H9 (cell line): ENCODE measurements around the gene RASGRF1. TPM values are rescaled to one million over a fixed set of nuclear protein-coding genes. Genes with fewer than 3 reads are reported as not detected.

Source experiments
- DNase-seq: peaks from one replicate; pipeline ENCODE4 v3.0.0-alpha.2; 2017
- H2AFZ ChIP-seq: one replicate; pipeline ENCODE4 v1.6.1; 2013; ENCODE audit warnings: mild to moderate bottlenecking, low read length, control low read depth, moderate library complexity
- H2AK5ac ChIP-seq: 2 replicates; pipeline ENCODE4 v1.6.1; 2013; ENCODE audit warnings: low read length, control low read depth, mixed read lengths; ENCODE audit not compliant: insufficient read length
- H2BK120ac ChIP-seq: one replicate; pipeline ENCODE4 v1.6.1; 2013; ENCODE audit warnings: low read depth, mild to moderate bottlenecking, low read length, control low read depth, inconsistent platforms; ENCODE audit not compliant: poor library complexity, severe bottlenecking
- H2BK12ac ChIP-seq: 2 replicates; pipeline ENCODE4 v1.6.1; 2013; ENCODE audit warnings: low read length, control low read depth, mixed read lengths, low read depth; ENCODE audit not compliant: insufficient read length
- H2BK15ac ChIP-seq: 2 replicates; pipeline ENCODE4 v1.6.1; 2013; ENCODE audit warnings: low read depth, low read length, control low read depth
- H2BK20ac ChIP-seq: one replicate; pipeline ENCODE4 v1.6.1; 2013; ENCODE audit warnings: low read depth, mild to moderate bottlenecking, low read length, control low read depth, inconsistent platforms; ENCODE audit not compliant: poor library complexity, severe bottlenecking
- H2BK5ac ChIP-seq: 2 replicates; pipeline ENCODE4 v1.6.1; 2013; ENCODE audit warnings: low read length, control low read depth, mixed read lengths; ENCODE audit not compliant: insufficient read length
- H3K14ac ChIP-seq: 2 replicates; pipeline ENCODE4 v1.6.1; 2013; ENCODE audit warnings: low read length, control low read depth; ENCODE audit not compliant: insufficient read depth
- H3K18ac ChIP-seq: 2 replicates; pipeline ENCODE4 v1.6.1; 2013; ENCODE audit warnings: low read depth, mild to moderate bottlenecking, mixed read lengths, low read length, control low read depth; ENCODE audit not compliant: insufficient read length
- H3K23ac ChIP-seq: 2 replicates; pipeline ENCODE4 v1.6.1; 2013; ENCODE audit warnings: low read length, control low read depth, mixed read lengths, low read depth; ENCODE audit not compliant: insufficient read length
- H3K23me2 ChIP-seq: 2 replicates; pipeline ENCODE4 v1.6.1; 2013; ENCODE audit warnings: low read depth, mild to moderate bottlenecking, mixed read lengths, low read length, control low read depth; ENCODE audit not compliant: insufficient read length, poor library complexity, severe bottlenecking
- H3K27ac ChIP-seq: 2 replicates; pipeline ENCODE4 v1.5.1; 2013; ENCODE audit warnings: low read length, control low read depth, mixed read lengths, low read depth; ENCODE audit not compliant: insufficient read length
- H3K27me3 ChIP-seq: 2 replicates; pipeline ENCODE4 v1.6.1; 2013; ENCODE audit warnings: low read length, control low read depth, inconsistent platforms; ENCODE audit not compliant: insufficient read depth
- H3K4ac ChIP-seq: 2 replicates; pipeline ENCODE4 v1.6.1; 2013; ENCODE audit warnings: low read depth, mild to moderate bottlenecking, control low read depth, inconsistent platforms, low read length, moderate library complexity
- H3K4me1 ChIP-seq: 2 replicates; pipeline ENCODE4 v1.6.1; 2013; ENCODE audit warnings: low read length, control low read depth, inconsistent platforms; ENCODE audit not compliant: insufficient read depth
- H3K4me2 ChIP-seq: 2 replicates; pipeline ENCODE4 v1.6.1; 2013; ENCODE audit warnings: low read length, control low read depth, mixed read lengths; ENCODE audit not compliant: insufficient read length, insufficient read depth
- H3K56ac ChIP-seq: 2 replicates; pipeline ENCODE4 v1.6.1; 2013; ENCODE audit warnings: low read depth, mild to moderate bottlenecking, mixed read lengths, low read length, control low read depth; ENCODE audit not compliant: insufficient read length
- H3K79me1 ChIP-seq: 2 replicates; pipeline ENCODE4 v1.6.1; 2013; ENCODE audit warnings: low read depth, mild to moderate bottlenecking, moderate library complexity, low read length, control low read depth, inconsistent platforms; ENCODE audit not compliant: insufficient read depth, poor library complexity, severe bottlenecking
- H3K79me2 ChIP-seq: 2 replicates; pipeline ENCODE4 v1.6.1; 2013; ENCODE audit warnings: low read length, control low read depth, inconsistent platforms; ENCODE audit not compliant: insufficient read depth
- H3K9ac ChIP-seq: 2 replicates; pipeline ENCODE4 v1.6.1; 2013; ENCODE audit warnings: low read length, control low read depth, mixed read lengths; ENCODE audit not compliant: insufficient read length; ENCODE audit errors: extremely low read depth
- H3K9me3 ChIP-seq: one replicate; pipeline ENCODE4 v1.6.1; 2013; ENCODE audit warnings: low read depth, low read length, inconsistent platforms; ENCODE audit not compliant: control insufficient read depth
- H3T11ph ChIP-seq: one replicate; pipeline ENCODE4 v1.6.1; 2013; ENCODE audit warnings: mild to moderate bottlenecking, low read length, control low read depth, inconsistent platforms
- H4K20me1 ChIP-seq: one replicate; pipeline ENCODE4 v1.6.1; 2013; ENCODE audit not compliant: control insufficient read depth, insufficient read length, insufficient read depth
- H4K5ac ChIP-seq: 2 replicates; pipeline ENCODE4 v1.6.1; 2013; ENCODE audit warnings: low read depth, mild to moderate bottlenecking, mixed read lengths, low read length, control low read depth; ENCODE audit not compliant: insufficient read length
- H4K8ac ChIP-seq: replicated peaks from 2 replicates; pipeline ENCODE4 v1.6.1; 2013; ENCODE audit warnings: low read length, control low read depth, mixed read lengths, low read depth; ENCODE audit not compliant: insufficient read length
- H4K91ac ChIP-seq: 2 replicates; pipeline ENCODE4 v1.6.1; 2013; ENCODE audit warnings: low read depth, mild to moderate bottlenecking, moderate library complexity, mixed read lengths, low read length, control low read depth; ENCODE audit not compliant: insufficient read length
- H3K27ac Mint-ChIP-seq, 3 experiments: 2 replicates in 2 of 3; 3 replicates in 1 of 3; pipeline ENCODE4 v1.8.0; 2020 to 2021; ENCODE audit warnings: mixed read lengths in 3 of 3, mild to moderate bottlenecking in 1 of 3, moderate library complexity in 1 of 3
- H3K27me3 Mint-ChIP-seq: 2 replicates; pipeline ENCODE4 v1.8.0; 2021; ENCODE audit warnings: low read depth, mild to moderate bottlenecking, moderate library complexity, mixed read lengths
- H3K36me3 Mint-ChIP-seq, 3 experiments: 2 replicates in 2 of 3; 3 replicates in 1 of 3; pipeline ENCODE4 v1.8.0; 2020 to 2021; ENCODE audit warnings: low read depth in 3 of 3, mixed read lengths in 3 of 3; ENCODE audit not compliant: insufficient read depth in 1 of 3
- H3K4me1 Mint-ChIP-seq, 2 experiments: 2 replicates each; pipeline ENCODE4 v1.8.0; 2020; ENCODE audit warnings: mixed read lengths in 2 of 2
- H3K4me3 Mint-ChIP-seq, 2 experiments: 2 replicates in 1 of 2; 3 replicates in 1 of 2; pipeline ENCODE4 v1.8.0; 2020 to 2021; ENCODE audit warnings: mild to moderate bottlenecking in 2 of 2, mixed read lengths in 2 of 2, moderate library complexity in 1 of 2
- H3K9me3 Mint-ChIP-seq, 2 experiments: 2 replicates in 1 of 2; 3 replicates in 1 of 2; pipeline ENCODE4 v1.8.0; 2020; ENCODE audit warnings: mild to moderate bottlenecking in 2 of 2, mixed read lengths in 2 of 2, moderate library complexity in 1 of 2
- CTCF ChIP-seq: fragments of 200-600 bp; sonication (generic); conservative IDR thresholded peaks from 3 replicates; pipeline ENCODE4 v1.8.0; 2021; ENCODE audit warnings: antibody characterized with exemption, mild to moderate bottlenecking
- WGBS: extraction: QIAGEN DNeasy Blood & Tissue Kit; methylation state at CpG from one replicate; pipeline ENCODE4 v1.1.7; 2013; ENCODE audit warnings: missing lambda C conversion rate, low lambda C conversion rate, mixed read lengths; ENCODE audit not compliant: insufficient read length; ENCODE audit errors: extremely low coverage; 5-methylcytosine and 5-hydroxymethylcytosine counted together
- total RNA-seq: library from RNA; stranded (reverse); gene quantifications from 2 replicates; pipeline ENCODE4 v1.2.1, GENCODE V29; 2021

The RASGRF1 gene
- total RNA-seq, 1 experiment from 2014 or later = 0.48 TPM

DNA sequence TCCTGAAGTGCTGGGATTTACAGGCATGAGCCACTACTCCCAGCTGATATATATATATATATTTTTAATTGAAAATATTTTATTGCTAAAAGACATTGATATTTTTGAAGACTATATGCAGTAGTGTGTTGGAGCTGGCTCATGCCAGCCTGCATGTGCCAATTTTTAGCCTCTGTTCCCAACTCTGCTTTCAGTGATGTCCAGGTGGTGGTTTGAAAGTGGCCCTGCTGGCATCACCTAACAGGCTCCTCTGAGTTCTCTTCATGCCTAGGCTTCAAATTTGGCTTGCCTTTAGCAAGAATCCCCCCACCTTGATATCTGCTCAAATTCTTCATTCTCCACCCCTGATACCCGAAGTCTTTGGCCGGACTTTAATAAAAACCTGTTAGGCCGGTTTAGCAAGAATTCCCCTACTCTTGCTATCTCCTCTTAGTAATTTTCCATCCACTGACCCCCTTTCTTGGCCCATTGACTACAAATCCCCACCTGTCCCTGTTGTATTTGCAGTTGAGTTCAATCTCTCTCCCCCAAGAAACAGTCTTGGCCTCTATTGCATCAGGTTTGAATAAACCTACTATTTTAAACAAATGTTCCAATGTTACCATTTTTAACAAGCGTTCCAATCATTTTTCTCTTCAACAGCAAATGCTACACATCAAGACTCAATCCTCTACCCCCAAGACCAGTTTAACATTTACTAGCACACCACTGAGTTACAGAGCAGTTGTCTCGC, 121.9 kb downstream of the RASGRF1 start:
- Histone ChIP-seq H3K27ac (no peak overlapping the region), H2BK20ac (no peak overlapping the region), H3K18ac (no peak overlapping the region), H3K56ac (no peak overlapping the region), H4K20me1 (no peaks in the 10 kb centered on the region), H4K8ac (no peak overlapping the region), H2BK15ac (no peak overlapping the region), H2AK5ac (no peak overlapping the region), H3K79me2 (no peaks in the 10 kb centered on the region), H3K27me3 (no peaks in the 10 kb centered on the region), H3K4me1 (peaks cover 7% of the 10 kb centered on the region), H4K5ac (no peak overlapping the region), H2BK5ac (no peak overlapping the region), H3K23ac (no peak overlapping the region), H3K4me2 (peak overlapping the region; percentile 19), H2BK12ac (no peak overlapping the region), H3K9ac (no peak overlapping the region), H3K14ac (no peak overlapping the region), H3K79me1 (no peaks in the 10 kb centered on the region), H3K9me3 (no peaks in the 10 kb centered on the region), H2BK120ac (no peak overlapping the region), H3K4ac (no peak overlapping the region), H4K91ac (no peak overlapping the region), H3T11ph (no peak overlapping the region), H2AFZ (no peak overlapping the region), H3K23me2 (no peaks in the 10 kb centered on the region)
- no CpG with 5 or more reads among the region's 5 CpGs for WGBS
- no peak for DNase-seq
- H3K9me3 Mint-ChIP-seq = no peaks in the 10 kb centered on the region
- H3K27me3 Mint-ChIP-seq = no peaks in the 10 kb centered on the region
- H3K4me3 Mint-ChIP-seq = no peak overlapping the region; a peak in 1 of 5 replicates
- H3K36me3 Mint-ChIP-seq = no peaks in the 10 kb centered on the region
- no peak for TF ChIP-seq CTCF
- peaks cover 14 to 25% of the 10 kb centered on the region in 2 experiments for H3K4me1 Mint-ChIP-seq
- no peak overlapping the region; a peak in 2 of 7 replicates for H3K27ac Mint-ChIP-seq
